ENCODE data around the gene PSD2.

PSD2 gene

DNA sequence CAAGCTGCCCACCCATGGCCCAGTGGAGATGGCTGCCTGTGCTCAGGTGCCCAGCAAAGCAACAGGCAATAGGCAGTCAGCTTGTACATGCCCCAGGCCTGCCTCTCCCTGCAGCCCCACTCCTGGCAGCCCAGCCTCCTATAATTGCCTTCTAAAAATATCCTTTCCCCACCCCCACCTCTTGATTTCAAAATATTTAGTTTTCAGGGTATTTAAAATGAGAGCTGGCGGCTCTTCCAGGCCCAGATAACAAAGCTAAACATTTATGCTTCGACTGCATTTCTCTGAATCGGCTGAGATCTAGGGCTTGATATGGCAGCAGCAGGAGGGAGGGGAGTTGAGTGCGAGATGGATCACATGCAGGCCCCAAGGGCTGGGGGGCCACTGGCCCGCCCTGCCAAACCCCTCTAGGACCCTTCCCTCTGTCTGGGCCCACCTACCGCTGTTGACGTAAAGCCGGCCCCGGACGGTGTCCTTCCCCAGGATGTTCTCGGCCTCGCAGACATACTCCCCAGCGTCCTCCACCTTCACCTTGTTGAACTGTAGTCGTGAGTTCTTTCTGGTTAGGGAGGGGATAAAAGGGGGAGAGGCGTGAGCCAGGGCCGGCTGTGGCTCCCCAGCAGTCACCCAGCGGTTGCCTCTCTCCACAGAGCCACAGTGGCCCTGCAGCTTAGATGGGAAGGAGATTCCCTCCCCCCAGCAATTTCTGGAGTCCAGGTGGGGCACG, 85.0 kb downstream of the PSD2 start:
- DNase-seq (ENCODE audit: low spot score), result no peak
- H3K27ac ChIP-seq, result peak overlapping the region; percentile 76
- ChIA-PET CTCF (interaction anchor here (0.6 to 0.9 kb wide), 3 partner anchors 88 to 115 kb away, joined by 3 to 4 read pairs (median 3); no protein-coding TSS in a partner anchor), POLR2A (ENCODE audit: low non-redundant PET) (interaction anchor here (0.5 kb wide), 1 partner anchor 55 kb away, joined by 7 read pairs; no protein-coding TSS in a partner anchor)
- TF ChIP-seq, protein P1, sequence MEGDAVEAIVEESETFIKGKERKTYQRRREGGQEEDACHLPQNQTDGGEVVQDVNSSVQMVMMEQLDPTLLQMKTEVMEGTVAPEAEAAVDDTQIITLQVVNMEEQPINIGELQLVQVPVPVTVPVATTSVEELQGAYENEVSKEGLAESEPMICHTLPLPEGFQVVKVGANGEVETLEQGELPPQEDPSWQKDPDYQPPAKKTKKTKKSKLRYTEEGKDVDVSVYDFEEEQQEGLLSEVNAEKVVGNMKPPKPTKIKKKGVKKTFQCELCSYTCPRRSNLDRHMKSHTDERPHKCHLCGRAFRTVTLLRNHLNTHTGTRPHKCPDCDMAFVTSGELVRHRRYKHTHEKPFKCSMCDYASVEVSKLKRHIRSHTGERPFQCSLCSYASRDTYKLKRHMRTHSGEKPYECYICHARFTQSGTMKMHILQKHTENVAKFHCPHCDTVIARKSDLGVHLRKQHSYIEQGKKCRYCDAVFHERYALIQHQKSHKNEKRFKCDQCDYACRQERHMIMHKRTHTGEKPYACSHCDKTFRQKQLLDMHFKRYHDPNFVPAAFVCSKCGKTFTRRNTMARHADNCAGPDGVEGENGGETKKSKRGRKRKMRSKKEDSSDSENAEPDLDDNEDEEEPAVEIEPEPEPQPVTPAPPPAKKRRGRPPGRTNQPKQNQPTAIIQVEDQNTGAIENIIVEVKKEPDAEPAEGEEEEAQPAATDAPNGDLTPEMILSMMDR (conservative IDR thresholded peaks at IDR 0.05; ENCODE audit: low read depth), result no peak

DNA sequence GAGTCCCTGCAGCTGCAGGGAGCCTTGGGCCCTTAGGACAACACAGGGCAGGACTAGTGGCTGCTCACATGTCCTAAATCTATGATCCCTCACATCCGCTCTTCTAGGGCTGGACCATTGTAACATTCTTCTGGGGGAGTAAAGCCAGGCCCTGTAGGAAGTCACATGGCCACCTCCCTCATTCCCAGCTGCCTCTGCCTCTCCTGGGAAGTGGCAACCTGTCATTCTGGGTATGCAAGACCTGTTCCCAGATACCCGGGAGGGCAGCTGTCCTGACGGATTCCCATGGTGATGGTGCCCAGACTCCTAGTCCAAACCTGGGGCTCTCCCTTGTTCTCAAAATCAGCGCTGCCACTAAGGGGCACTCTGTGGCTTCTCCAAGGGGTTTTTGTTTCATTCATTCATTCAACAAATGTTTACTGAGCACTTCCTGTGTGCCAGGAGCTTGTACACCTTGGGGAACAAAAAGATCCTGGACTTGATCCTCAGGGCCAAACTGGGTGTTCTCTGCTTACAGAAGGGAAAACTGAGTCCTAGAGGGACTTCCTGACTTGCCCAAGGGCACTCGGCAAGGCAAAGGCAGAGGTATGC, 85.6 kb downstream of the PSD2 start:
- peak overlapping the region; percentile 76 for H3K27ac ChIP-seq
- TF ChIP-seq, protein P1 (conservative IDR thresholded peaks at IDR 0.05; ENCODE audit: low read depth), result no peak
- POLR2A ChIA-PET (ENCODE audit: low non-redundant PET), result no interaction called here

DNA sequence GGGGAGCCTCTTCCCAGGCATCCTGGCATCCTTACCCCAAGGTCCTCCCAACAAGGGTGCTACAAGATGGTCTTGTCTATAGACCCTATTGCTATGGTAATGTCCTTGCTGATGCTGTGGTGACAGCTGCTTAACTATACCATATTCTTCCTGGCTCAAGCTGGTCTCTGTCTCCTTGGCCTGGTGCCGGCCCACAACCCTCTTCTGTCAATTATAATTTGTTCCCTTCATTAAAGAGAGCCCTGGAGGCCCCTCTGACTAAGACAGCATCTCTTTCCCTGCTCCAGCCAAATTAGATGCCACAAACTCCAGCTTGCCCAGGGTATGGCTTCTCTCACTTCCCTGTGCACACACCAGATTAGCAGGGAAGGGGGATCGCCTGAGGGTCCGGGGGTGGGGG, 86.7 kb downstream of the PSD2 start:
- DNase-seq (ENCODE audit: low spot score), result no peak
- ChIA-PET POLR2A (ENCODE audit: low non-redundant PET) (no interaction called here), CTCF (interaction anchor here (0.6 to 1.0 kb wide), 3 partner anchors 87 to 409 kb away, joined by 3 to 5 read pairs (median 3); no protein-coding TSS in a partner anchor)
- H3K27ac ChIP-seq, result peak overlapping the region; percentile 76
- TF ChIP-seq, protein P1 (conservative IDR thresholded peaks at IDR 0.05; ENCODE audit: low read depth), result no peak

More for the DNA sequence above, 85.6 kb downstream of the PSD2 start:
- CTCF ChIA-PET, result interaction anchor here (0.6 to 0.9 kb wide), 3 partner anchors 87 to 116 kb away, joined by 3 to 4 read pairs (median 3); no protein-coding TSS in a partner anchor
- DNase-seq (ENCODE audit: low spot score), result no peak

DNA sequence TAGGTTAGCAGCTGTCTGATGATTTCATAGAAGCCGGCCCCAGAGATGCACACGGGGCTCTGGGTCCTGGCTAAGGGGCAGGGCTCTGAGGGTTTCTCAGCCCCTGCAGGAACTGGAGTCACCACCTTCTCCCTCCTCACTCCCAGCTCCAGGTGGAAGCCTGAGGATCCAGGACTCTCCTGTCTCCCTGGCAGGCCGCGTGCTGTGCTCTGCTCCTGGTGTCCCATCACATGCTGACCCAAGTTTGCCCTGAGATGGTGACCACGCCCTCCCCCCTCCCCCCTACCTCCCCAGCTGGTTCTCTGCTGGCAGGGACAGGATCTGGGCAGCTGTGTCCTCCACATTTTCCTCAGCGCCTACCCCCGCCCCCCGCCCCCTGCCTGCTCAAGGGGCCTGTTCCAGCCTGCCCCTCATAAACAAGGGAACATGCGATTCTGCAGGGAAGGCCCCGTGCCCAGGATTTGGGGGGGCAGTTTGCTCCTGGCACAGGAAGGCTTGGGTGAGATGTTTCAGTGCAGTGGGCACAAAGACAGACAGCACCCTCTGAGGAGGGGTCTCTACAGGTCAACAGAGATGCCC, 87.4 kb downstream of the PSD2 start:
- ChIA-PET POLR2A (ENCODE audit: low non-redundant PET) (no interaction called here), CTCF (interaction anchor here (0.6 to 1.5 kb wide), 4 partner anchors 19 to 409 kb away, joined by 3 to 5 read pairs (median 4); no protein-coding TSS in a partner anchor)
- TF ChIP-seq, protein P1 (conservative IDR thresholded peaks at IDR 0.05; ENCODE audit: low read depth), result no peak
- DNase-seq (ENCODE audit: low spot score), result peak; percentile 42
- H3K27ac ChIP-seq, result peak overlapping the region; percentile 76

DNA sequence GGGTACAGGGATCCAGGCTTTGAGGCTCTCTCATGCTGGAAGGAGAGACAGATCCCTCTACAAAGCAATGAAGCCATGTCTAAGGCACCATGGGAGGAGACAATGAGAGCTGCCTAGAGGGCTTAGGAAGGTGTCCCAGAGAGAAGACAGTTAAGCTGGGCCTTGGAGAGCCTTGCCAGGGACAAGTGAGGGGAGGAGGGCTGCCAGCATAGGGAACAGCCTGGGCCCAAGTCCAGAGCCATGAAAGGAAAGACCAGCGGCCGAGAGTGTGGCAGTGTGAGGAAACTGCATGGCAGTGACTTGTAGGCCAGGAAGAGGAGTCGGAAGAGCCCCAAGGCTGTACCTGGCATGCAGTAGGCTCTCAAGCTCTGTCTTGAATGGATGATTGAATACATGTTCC, 88.5 kb downstream of the PSD2 start:
- TF ChIP-seq, protein P1 (conservative IDR thresholded peaks at IDR 0.05; ENCODE audit: low read depth), result no peak
- no peak for DNase-seq (ENCODE audit: low spot score)
- POLR2A ChIA-PET (ENCODE audit: low non-redundant PET), result no interaction called here

DNA sequence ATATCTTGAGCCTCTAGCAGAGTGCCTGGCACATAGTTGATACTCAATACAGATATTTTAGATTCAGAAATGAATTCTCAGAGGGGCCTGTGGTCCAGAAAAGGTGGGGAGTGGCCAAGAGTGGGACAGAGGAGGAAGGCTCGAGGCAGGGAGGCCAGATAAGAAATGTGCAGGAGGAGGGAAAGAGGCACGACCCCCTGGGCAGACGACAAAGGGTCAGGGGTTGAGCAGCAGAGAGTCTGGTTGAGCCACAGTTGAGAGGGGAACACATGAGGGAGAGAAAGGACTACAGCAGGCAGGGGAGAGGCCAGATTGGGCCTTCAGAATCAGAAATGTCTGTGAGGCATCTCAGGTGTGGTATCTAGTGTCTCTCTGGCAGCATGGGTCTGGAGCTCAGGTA, 89.1 kb downstream of the PSD2 start:
- POLR2A ChIA-PET (ENCODE audit: low non-redundant PET), result no interaction called here
- CTCF ChIA-PET, result interaction anchor here (1.1 kb wide), 1 partner anchor 97 kb away, joined by 5 read pairs; no protein-coding TSS in a partner anchor
- no peak for DNase-seq (ENCODE audit: low spot score)

More for the DNA sequence above, 88.5 kb downstream of the PSD2 start:
- CTCF ChIA-PET, result interaction anchor here (1.5 kb wide), 1 partner anchor 85 kb away, joined by 5 read pairs; no protein-coding TSS in a partner anchor
- peak overlapping the region; percentile 76 for H3K27ac ChIP-seq

More for the DNA sequence above, 89.1 kb downstream of the PSD2 start:
- H3K27ac ChIP-seq, result no peak overlapping the region
- TF ChIP-seq, protein P1 (conservative IDR thresholded peaks at IDR 0.05; ENCODE audit: low read depth), result no peak
